ENCODE results near the gene ECPAS. TPM values are rescaled to one million over a fixed set of nuclear protein-coding genes. Genes with fewer than 3 reads are reported as not detected.

Gene ECPAS, protein sequence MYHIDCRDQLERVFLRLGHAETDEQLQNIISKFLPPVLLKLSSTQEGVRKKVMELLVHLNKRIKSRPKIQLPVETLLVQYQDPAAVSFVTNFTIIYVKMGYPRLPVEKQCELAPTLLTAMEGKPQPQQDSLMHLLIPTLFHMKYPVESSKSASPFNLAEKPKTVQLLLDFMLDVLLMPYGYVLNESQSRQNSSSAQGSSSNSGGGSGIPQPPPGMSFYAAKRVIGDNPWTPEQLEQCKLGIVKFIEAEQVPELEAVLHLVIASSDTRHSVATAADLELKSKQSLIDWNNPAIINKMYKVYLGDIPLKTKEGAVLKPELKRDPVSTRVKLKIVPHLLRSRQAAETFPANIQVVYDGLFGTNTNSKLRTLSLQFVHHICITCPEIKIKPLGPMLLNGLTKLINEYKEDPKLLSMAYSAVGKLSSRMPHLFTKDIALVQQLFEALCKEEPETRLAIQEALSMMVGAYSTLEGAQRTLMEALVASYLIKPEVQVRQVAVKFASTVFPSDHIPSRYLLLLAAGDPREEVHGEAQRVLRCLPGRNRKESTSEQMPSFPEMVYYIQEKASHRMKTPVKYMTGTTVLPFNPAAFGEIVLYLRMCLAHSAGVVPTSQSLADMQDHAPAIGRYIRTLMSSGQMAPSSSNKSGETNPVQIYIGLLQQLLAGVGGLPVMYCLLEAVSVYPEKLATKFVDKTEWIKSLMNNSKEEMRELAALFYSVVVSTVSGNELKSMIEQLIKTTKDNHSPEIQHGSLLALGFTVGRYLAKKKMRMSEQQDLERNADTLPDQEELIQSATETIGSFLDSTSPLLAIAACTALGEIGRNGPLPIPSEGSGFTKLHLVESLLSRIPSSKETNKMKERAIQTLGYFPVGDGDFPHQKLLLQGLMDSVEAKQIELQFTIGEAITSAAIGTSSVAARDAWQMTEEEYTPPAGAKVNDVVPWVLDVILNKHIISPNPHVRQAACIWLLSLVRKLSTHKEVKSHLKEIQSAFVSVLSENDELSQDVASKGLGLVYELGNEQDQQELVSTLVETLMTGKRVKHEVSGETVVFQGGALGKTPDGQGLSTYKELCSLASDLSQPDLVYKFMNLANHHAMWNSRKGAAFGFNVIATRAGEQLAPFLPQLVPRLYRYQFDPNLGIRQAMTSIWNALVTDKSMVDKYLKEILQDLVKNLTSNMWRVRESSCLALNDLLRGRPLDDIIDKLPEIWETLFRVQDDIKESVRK (N-terminal part only)
- 99.1 and 142 TPM in 2 replicates for total RNA-seq

DNA sequence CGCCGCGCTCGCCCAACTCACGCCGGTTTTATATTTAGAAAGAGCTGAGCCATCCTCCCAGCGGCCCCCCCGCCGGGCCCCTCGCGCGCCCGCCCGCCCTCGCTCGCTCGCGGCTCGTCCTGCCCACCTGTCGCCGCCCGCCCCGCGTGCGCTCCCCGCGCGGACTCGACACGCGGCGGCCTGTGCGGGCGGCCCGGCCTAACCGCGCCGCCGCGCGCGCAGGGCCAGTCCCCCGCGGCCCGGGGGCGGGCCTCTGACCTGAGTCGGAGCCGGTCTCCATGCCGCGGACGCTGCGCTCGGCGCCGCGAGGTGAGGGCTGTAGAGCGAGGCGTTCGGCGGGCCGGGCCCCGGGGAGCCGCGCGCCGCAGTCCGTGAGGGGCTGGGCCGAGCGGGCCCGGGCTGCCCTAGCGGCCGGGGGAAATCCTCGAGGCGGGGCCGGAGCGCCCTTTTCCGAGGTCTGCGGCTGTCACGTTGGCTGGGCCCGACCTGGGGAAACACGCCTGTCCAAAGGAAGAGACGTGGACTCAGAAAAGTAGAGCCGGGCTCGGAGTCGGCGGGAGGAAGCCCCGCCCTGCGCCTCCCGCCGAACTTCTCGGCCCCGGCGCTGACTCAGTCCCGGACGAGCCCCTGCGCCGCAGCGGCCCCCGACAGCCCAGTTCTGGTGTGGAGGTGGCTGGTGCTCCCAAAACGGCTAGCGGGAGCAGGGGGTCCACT, at the start of gene ECPAS:
Gene ECPAS (minus strand): TSS at position 526 of the 714 bp plus-strand sequence. CDS start 11,465 bp downstream, outside the sequence.

DNA sequence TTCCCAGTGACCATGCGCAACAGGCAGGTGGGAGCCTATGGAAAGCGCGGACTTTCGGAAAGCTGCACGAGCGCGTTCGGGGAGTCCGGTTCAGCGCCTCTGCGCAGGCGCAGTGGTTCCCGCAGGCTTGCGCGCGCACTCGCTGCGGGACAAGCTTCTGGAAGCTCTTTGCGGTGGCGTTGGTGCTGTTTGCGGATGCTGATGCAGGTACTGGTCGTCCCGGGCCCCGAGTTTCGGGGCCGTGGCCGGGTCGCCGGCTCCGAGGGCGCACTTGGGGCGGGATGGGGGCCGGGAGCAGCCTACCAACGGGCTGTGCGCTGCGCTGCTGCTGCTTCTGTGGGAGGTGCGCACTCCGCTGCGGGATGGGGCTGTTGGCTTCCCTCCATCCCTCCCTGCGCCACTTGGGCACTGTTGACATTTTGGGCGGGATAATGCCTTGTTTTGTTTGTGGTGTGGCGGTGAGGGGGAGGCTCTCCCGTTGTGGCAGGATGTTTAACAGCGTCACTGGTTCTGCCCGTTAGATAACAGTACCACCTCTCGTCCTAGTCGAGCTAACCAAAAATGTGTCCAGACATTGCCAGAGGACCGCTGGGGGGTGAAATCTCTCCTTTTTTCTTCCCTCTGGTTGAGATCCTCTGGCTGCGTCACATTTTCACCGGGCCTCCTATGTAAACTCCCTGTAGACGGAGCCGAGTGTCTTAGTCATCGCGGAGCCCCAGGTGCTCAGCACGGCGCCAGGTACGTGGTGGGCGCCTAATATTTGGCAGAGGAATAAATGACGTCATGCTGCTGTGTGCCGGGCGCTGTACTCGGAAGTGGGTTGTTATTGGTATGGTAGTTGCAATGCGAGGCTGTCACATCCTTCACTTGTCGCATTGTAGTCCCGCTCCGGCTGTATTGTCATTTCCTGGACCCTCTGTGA, 41.1 kb upstream of the ECPAS start, which contains the start of gene ZNF483:
Gene ZNF483 (plus strand): TSS at position 124 of the 922 bp plus-strand sequence. CDS start 2,217 bp downstream, outside the sequence.

DNA sequence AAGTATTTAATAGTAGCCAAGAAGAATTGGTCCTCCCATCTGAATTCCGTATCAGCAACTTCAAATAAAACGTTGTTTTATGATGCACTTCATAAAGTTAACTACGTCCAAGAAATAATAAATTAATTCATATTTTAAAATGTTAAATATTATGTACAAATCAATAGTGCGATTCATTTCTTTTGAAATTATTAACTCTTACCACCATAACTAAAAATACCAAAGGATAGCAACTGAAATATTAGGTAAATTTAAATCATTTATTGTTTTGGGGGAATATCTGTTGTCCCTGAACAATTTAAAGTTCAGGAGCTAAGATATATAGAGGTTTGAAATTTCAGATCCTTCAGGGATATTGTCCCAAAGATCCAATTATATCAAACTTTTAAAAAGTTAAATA, 154.1 kb downstream of the ECPAS start, which contains the start of gene OR2K2:
Gene OR2K2 (minus strand): TSS at position 101 of the 400 bp plus-strand sequence. CDS start 1,791 bp downstream, outside the sequence.

Other genes starting within 250 kb of the ECPAS start
- gene OR2K2, start 154.2 kb downstream of the ECPAS start, total RNA-seq = not detected in 2 replicates
- gene ZNF483, start 40.8 kb upstream of the ECPAS start, total RNA-seq = 1.3 and 1.8 TPM in 2 replicates
- gene PTGR1, start 115.3 kb upstream of the ECPAS start, total RNA-seq = 53.3 and 91.0 TPM in 2 replicates
- gene DNAJC25, start 147.0 kb upstream of the ECPAS start, total RNA-seq = 4.0 and 4.9 TPM in 2 replicates
- gene GNG10, start 177.2 kb upstream of the ECPAS start, total RNA-seq = 31.5 and 43.4 TPM in 2 replicates